Neural cell (in vitro differentiated cells): ENCODE measurements around the gene PCDHGA8.

Experiments
- EP300 ChIP-seq: fragments of 450-650 bp; conservative IDR thresholded peaks from 2 replicates; pipeline ENCODE4 v1.6.1; 2014; ENCODE audit warnings: antibody characterized with exemption, mild to moderate bottlenecking, moderate library complexity; ENCODE audit not compliant: poor library complexity, severe bottlenecking
- EZH2 ChIP-seq: fragments of 200-600, 300-800 bp; shearing (Covaris generic), sonication (generic); IDR thresholded peaks from 2 replicates; pipeline ENCODE4 v1.6.1; 2014; ENCODE audit warnings: antibody characterized with exemption, low read length, borderline replicate concordance, mild to moderate bottlenecking; ENCODE audit not compliant: insufficient read depth, poor library complexity, severe bottlenecking
- POLR2AphosphoS5 ChIP-seq: IDR thresholded peaks from 2 replicates; pipeline ENCODE4 v1.6.1; 2012
- REST ChIP-seq: IDR thresholded peaks from 2 replicates; pipeline ENCODE4 v1.6.1; 2012; ENCODE audit warnings: borderline replicate concordance
- TF ChIP-seq, protein P1 (sequence below): fragments of 450-650 bp; IDR thresholded peaks from 2 replicates; pipeline ENCODE4 v1.5.1; 2014; ENCODE audit warnings: antibody characterized with exemption, mild to moderate bottlenecking, moderate library complexity; ENCODE audit not compliant: poor library complexity, severe bottlenecking

DNA sequence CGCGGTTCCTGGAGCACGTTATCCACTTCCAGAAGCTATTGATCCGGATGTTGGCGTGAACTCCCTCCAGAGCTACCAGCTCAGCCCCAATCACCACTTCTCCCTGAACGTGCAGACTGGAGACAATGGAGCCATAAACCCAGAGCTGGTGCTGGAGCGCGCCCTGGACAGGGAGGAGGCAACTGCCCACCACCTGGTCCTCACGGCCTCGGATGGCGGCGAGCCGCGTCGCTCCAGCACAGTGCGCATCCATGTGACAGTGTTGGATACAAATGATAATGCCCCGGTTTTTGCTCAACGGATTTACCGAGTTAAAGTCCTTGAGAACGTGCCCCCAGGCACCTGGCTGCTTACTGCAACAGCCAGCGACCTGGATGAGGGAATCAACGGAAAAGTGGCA is 11.0 kb downstream of the PCDHGA8 start:
- TF ChIP-seq, protein P1, sequence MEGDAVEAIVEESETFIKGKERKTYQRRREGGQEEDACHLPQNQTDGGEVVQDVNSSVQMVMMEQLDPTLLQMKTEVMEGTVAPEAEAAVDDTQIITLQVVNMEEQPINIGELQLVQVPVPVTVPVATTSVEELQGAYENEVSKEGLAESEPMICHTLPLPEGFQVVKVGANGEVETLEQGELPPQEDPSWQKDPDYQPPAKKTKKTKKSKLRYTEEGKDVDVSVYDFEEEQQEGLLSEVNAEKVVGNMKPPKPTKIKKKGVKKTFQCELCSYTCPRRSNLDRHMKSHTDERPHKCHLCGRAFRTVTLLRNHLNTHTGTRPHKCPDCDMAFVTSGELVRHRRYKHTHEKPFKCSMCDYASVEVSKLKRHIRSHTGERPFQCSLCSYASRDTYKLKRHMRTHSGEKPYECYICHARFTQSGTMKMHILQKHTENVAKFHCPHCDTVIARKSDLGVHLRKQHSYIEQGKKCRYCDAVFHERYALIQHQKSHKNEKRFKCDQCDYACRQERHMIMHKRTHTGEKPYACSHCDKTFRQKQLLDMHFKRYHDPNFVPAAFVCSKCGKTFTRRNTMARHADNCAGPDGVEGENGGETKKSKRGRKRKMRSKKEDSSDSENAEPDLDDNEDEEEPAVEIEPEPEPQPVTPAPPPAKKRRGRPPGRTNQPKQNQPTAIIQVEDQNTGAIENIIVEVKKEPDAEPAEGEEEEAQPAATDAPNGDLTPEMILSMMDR, result no peak
- TF ChIP-seq POLR2AphosphoS5 (no peak), EZH2 (no peak), REST (no peak), EP300 (no peak)
